ENCODE data around the gene PTOV1.

GRCh38 chr19:49816590-49816989, 34.4 kb upstream of the PTOV1 start:
- TF ChIP-seq CTCF (IDR thresholded peaks at IDR 0.05; ENCODE audit: low read depth, low read length) (no peak), EZH2phosphoT487 (IDR thresholded peaks at IDR 0.05; ENCODE audit: low read depth) (no peak)

Data from OCI-LY3 (cell line).